Natural killer cell (primary cell): ENCODE results near the gene CHID1. TPM values are rescaled to one million over a fixed set of nuclear protein-coding genes. Genes with fewer than 3 reads are reported as not detected.

Experiments used
- ATAC-seq, 3 donors: fragments of 150-1000 bp in 2 of 3; fragments of 200-7000 bp in 1 of 3; cut with Tn5 transposase; 1 replicate in 1 of 3; 2 replicates in 2 of 3; pipeline ENCODE4 v1.10.0; 2021; ENCODE audit warnings: mild to moderate bottlenecking in 2 of 3, moderate library complexity in 2 of 3
- DNase-seq, 2 donors: peaks; one replicate each; pipeline versions ENCODE4 v3.0.0 to v3.0.0-alpha.2; 2013 to 2021; ENCODE audit warnings: mixed read lengths in 1 of 2
- H3K27ac ChIP-seq: one replicate; pipeline ENCODE4 v1.5.1; 2013; ENCODE audit warnings: mild to moderate bottlenecking, low read length
- H3K27me3 ChIP-seq: one replicate; pipeline ENCODE4 v1.6.1; 2013; ENCODE audit warnings: low read length; ENCODE audit not compliant: control insufficient read depth, insufficient read depth
- H3K36me3 ChIP-seq: one replicate; pipeline ENCODE4 v1.6.1; 2013; ENCODE audit warnings: low read length; ENCODE audit not compliant: control insufficient read depth, insufficient read depth
- H3K4me1 ChIP-seq: one replicate; pipeline ENCODE4 v1.6.1; 2013; ENCODE audit warnings: low read length; ENCODE audit not compliant: control insufficient read depth, insufficient read depth
- H3K4me3 ChIP-seq: one replicate; pipeline ENCODE4 v1.5.1; 2013; ENCODE audit warnings: low read length
- H3K9me3 ChIP-seq: one replicate; pipeline ENCODE4 v1.6.1; 2013; ENCODE audit warnings: low read length; ENCODE audit not compliant: control insufficient read depth, insufficient read depth
- H3K27ac Mint-ChIP-seq, 2 donors: one replicate each; pipeline ENCODE4 v1.8.0; 2022; ENCODE audit warnings: mild to moderate bottlenecking in 2 of 2, mixed read lengths in 2 of 2, moderate library complexity in 1 of 2
- H3K27me3 Mint-ChIP-seq, 2 donors: one replicate each; pipeline ENCODE4 v1.8.0; 2022; ENCODE audit warnings: low read depth in 2 of 2, mixed read lengths in 2 of 2
- H3K36me3 Mint-ChIP-seq: one replicate; pipeline ENCODE4 v1.8.0; 2022; ENCODE audit warnings: mixed read lengths
- H3K4me1 Mint-ChIP-seq, 2 donors: one replicate each; pipeline ENCODE4 v1.8.0; 2022; ENCODE audit warnings: mixed read lengths in 2 of 2
- H3K4me3 Mint-ChIP-seq: one replicate; pipeline ENCODE4 v1.8.0; 2022; ENCODE audit warnings: mild to moderate bottlenecking, moderate library complexity, mixed read lengths
- H3K9me3 Mint-ChIP-seq, 2 donors: one replicate each; pipeline ENCODE4 v1.8.0; 2022; ENCODE audit warnings: mixed read lengths in 2 of 2
- CTCF ChIP-seq: fragments of 200-600 bp; IDR thresholded peaks from one replicate; pipeline ENCODE4 v1.8.0; 2022; ENCODE audit warnings: antibody characterized with exemption
- WGBS: methylation state at CpG from one replicate; pipeline ENCODE4 v1.1.7; 2013; ENCODE audit warnings: missing lambda C conversion rate; ENCODE audit not compliant: insufficient coverage; 5-methylcytosine and 5-hydroxymethylcytosine counted together
- intact Hi-C: fragments of 100-400 bp; cut with micrococcal nuclease; formaldehyde crosslinking; loops from one replicate; pipeline ENCODE4 v1.14.2; 2022
- total RNA-seq, 4 donors: library from RNA; stranded (reverse); fragments of 120-200 nt in 1 of 4; gene quantifications; one replicate each; pipeline versions ENCODE4 v1.2.3 to v1.2.4, GENCODE V29; 2013 to 2022

The CHID1 gene
- total RNA-seq, 3 donors from 2014 or later (not counting 1 experiment from before 2014, with no cell fraction given): 32.6 to 40.3 (median 33.2) TPM

GRCh38 chr11:898540-899190 is 11.9 kb downstream of the CHID1 start:
- Histone ChIP-seq H3K4me1 (no peaks in the 10 kb centered on the region), H3K27me3 (no peaks in the 10 kb centered on the region), H3K36me3 (peaks cover 47% of the 10 kb centered on the region), H3K4me3 (no peak overlapping the region), H3K9me3 (no peaks in the 10 kb centered on the region), H3K27ac (no peak overlapping the region)
- Mint-ChIP-seq H3K4me3 (no peak overlapping the region), H3K9me3 (no peaks in the 10 kb centered on the region), H3K4me1 (peaks cover 6 to 7% of the 10 kb centered on the region in 2 donors), H3K27me3 (no peaks in the 10 kb centered on the region), H3K27ac (no peak overlapping the region), H3K36me3 (no peaks in the 10 kb centered on the region)
- DNase-seq (no peak), ATAC-seq (no peak)
- 93% methylated on average over 22 of the region's 22 CpGs for WGBS
- TF ChIP-seq CTCF: no peak
- intact Hi-C loops: no loop called here

DNA sequence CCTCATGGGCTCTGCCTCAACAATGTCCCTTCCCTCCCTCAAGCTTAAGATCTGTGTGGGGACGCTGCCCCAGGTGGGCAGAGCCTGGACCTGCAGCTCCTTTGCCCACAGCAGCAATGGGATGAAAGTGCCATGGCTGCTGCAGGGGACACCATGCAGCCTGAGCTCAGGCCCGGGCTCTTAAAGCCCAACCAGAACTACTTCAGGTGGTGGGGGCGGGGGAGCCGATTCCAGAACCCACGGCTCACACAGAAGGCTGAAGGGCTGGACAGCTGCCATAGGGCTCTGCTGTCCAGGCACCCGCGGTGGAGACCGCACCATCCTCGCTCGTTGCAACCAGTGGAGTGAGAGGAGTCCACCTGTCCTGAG is 12.5 kb downstream of the CHID1 start:
- no peak overlapping the region for H3K4me3 Mint-ChIP-seq

GRCh38 chr11:897253-898142 is 13.1 kb downstream of the CHID1 start:
- ATAC-seq (no peak), DNase-seq (no peak)
- Mint-ChIP-seq H3K27me3 (no peaks in the 10 kb centered on the region), H3K4me1 (peaks cover 6 to 7% of the 10 kb centered on the region in 2 donors), H3K36me3 (no peaks in the 10 kb centered on the region), H3K9me3 (no peaks in the 10 kb centered on the region), H3K4me3 (no peak overlapping the region), H3K27ac (no peak overlapping the region)
- Histone ChIP-seq H3K4me1 (no peaks in the 10 kb centered on the region), H3K36me3 (peaks cover 39% of the 10 kb centered on the region), H3K4me3 (no peak overlapping the region), H3K9me3 (no peaks in the 10 kb centered on the region), H3K27ac (no peak overlapping the region), H3K27me3 (no peaks in the 10 kb centered on the region)
- intact Hi-C loops: no loop called here
- WGBS: 95% methylated on average over 17 of the region's 17 CpGs
- TF ChIP-seq CTCF: no peak

More for the DNA sequence above, 12.5 kb downstream of the CHID1 start:
- no peaks in the 10 kb centered on the region for H3K9me3 ChIP-seq
- H3K36me3 ChIP-seq: peaks cover 45% of the 10 kb centered on the region
- H3K4me1 ChIP-seq: no peaks in the 10 kb centered on the region
- ATAC-seq (no peak), DNase-seq (no peak)
- Mint-ChIP-seq H3K4me1 (peaks cover 6 to 7% of the 10 kb centered on the region in 2 donors), H3K27ac (no peak overlapping the region), H3K36me3 (no peaks in the 10 kb centered on the region), H3K9me3 (no peaks in the 10 kb centered on the region), H3K27me3 (no peaks in the 10 kb centered on the region)
- intact Hi-C loops: no loop called here
- no peak for TF ChIP-seq CTCF
- H3K27ac ChIP-seq: no peak overlapping the region
- no peaks in the 10 kb centered on the region for H3K27me3 ChIP-seq
- no peak overlapping the region for H3K4me3 ChIP-seq
- 93% methylated on average over 10 of the region's 10 CpGs for WGBS
